H1 (cell line): Measurements from ENCODE around the gene ARHGAP25. TPM values are rescaled to one million over a fixed set of nuclear protein-coding genes. Genes with fewer than 3 reads are reported as not detected.

Experiments
- NRF1 ChIP-seq: IDR thresholded peaks from 2 replicates; pipeline ENCODE4 v1.6.1; 2011; ENCODE audit warnings: mild to moderate bottlenecking, low read depth, low read length, improper control_type of control experiment
- RFX5 ChIP-seq: IDR thresholded peaks from 2 replicates; pipeline ENCODE4 v1.6.1; 2011; ENCODE audit warnings: low read depth, low read length, improper control_type of control experiment, borderline replicate concordance
- SUZ12 ChIP-seq: fragments of 200-600 bp; sonication (generic); IDR thresholded peaks from 2 replicates; pipeline ENCODE4 v1.6.1; 2012; ENCODE audit warnings: mild to moderate bottlenecking, inconsistent platforms, low read length, moderate library complexity, mixed read lengths
- polyA plus RNA-seq, 7 experiments: library from polyadenylated mRNA; depleted of rRNA in 3 of 7; stranded (reverse) in 5 of 7; unstranded in 2 of 7; fragments of >200 nt in 5 of 7; fragments of 200-250 nt in 2 of 7; gene quantifications; 1 replicate in 5 of 7; 2 replicates in 1 of 7; 4 replicates in 1 of 7; pipeline versions ENCODE4 v1.2.1 to v1.2.3, GENCODE V29; 2011 to 2013; ENCODE audit warnings: missing spikeins in 2 of 7, mixed read lengths in 2 of 7
- total RNA-seq: library from RNA; stranded (reverse); fragmentation: NEBNext Ultra II Directional; extraction: Animal tissue kit (Norgen Biotek cat#: 25700); gene quantifications from 2 replicates; pipeline ENCODE4 v1.2.1, GENCODE V29; 2021
- TF ChIP-seq, protein P1 (sequence below): fragments of 300-600 bp; sonication (generic); IDR thresholded peaks from 2 replicates; pipeline ENCODE4 v1.7.1; 2012; ENCODE audit warnings: low read length, moderate library complexity, mild to moderate bottlenecking, inconsistent platforms; ENCODE audit not compliant: insufficient replicate concordance
- TF ChIP-seq, protein P2 (sequence below): IDR thresholded peaks from 2 replicates; pipeline ENCODE4 v1.6.1; 2011; ENCODE audit warnings: low read depth, mild to moderate bottlenecking, low read length; ENCODE audit not compliant: insufficient read depth

ARHGAP25 gene
- total and polyA plus RNA-seq, 2 of the 8 experiments (the other 6 are each of a cell fraction or from before 2014, with no cell fraction given), result 1.00 to 1.2 TPM

DNA sequence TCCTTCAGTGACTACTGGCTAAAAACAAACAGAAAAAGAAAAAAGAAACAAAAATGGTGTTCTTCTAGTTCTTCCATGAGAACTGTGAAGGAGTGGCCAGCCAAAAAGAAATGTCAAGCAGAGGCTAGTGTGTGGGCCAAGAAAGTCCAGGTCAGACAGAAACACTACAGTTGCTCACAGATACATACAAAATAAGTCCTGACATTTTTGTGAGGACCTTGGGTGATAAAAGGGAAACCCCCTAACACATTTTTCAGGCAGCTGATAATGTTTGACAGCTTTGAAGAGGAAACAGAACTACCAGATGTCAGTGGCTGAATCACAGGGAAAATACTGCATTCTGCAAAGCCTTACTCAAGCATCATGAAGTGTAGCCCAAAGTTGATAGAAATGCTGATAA lies 28.1 kb downstream of the ARHGAP25 start (continued):
- TF ChIP-seq, protein P1, sequence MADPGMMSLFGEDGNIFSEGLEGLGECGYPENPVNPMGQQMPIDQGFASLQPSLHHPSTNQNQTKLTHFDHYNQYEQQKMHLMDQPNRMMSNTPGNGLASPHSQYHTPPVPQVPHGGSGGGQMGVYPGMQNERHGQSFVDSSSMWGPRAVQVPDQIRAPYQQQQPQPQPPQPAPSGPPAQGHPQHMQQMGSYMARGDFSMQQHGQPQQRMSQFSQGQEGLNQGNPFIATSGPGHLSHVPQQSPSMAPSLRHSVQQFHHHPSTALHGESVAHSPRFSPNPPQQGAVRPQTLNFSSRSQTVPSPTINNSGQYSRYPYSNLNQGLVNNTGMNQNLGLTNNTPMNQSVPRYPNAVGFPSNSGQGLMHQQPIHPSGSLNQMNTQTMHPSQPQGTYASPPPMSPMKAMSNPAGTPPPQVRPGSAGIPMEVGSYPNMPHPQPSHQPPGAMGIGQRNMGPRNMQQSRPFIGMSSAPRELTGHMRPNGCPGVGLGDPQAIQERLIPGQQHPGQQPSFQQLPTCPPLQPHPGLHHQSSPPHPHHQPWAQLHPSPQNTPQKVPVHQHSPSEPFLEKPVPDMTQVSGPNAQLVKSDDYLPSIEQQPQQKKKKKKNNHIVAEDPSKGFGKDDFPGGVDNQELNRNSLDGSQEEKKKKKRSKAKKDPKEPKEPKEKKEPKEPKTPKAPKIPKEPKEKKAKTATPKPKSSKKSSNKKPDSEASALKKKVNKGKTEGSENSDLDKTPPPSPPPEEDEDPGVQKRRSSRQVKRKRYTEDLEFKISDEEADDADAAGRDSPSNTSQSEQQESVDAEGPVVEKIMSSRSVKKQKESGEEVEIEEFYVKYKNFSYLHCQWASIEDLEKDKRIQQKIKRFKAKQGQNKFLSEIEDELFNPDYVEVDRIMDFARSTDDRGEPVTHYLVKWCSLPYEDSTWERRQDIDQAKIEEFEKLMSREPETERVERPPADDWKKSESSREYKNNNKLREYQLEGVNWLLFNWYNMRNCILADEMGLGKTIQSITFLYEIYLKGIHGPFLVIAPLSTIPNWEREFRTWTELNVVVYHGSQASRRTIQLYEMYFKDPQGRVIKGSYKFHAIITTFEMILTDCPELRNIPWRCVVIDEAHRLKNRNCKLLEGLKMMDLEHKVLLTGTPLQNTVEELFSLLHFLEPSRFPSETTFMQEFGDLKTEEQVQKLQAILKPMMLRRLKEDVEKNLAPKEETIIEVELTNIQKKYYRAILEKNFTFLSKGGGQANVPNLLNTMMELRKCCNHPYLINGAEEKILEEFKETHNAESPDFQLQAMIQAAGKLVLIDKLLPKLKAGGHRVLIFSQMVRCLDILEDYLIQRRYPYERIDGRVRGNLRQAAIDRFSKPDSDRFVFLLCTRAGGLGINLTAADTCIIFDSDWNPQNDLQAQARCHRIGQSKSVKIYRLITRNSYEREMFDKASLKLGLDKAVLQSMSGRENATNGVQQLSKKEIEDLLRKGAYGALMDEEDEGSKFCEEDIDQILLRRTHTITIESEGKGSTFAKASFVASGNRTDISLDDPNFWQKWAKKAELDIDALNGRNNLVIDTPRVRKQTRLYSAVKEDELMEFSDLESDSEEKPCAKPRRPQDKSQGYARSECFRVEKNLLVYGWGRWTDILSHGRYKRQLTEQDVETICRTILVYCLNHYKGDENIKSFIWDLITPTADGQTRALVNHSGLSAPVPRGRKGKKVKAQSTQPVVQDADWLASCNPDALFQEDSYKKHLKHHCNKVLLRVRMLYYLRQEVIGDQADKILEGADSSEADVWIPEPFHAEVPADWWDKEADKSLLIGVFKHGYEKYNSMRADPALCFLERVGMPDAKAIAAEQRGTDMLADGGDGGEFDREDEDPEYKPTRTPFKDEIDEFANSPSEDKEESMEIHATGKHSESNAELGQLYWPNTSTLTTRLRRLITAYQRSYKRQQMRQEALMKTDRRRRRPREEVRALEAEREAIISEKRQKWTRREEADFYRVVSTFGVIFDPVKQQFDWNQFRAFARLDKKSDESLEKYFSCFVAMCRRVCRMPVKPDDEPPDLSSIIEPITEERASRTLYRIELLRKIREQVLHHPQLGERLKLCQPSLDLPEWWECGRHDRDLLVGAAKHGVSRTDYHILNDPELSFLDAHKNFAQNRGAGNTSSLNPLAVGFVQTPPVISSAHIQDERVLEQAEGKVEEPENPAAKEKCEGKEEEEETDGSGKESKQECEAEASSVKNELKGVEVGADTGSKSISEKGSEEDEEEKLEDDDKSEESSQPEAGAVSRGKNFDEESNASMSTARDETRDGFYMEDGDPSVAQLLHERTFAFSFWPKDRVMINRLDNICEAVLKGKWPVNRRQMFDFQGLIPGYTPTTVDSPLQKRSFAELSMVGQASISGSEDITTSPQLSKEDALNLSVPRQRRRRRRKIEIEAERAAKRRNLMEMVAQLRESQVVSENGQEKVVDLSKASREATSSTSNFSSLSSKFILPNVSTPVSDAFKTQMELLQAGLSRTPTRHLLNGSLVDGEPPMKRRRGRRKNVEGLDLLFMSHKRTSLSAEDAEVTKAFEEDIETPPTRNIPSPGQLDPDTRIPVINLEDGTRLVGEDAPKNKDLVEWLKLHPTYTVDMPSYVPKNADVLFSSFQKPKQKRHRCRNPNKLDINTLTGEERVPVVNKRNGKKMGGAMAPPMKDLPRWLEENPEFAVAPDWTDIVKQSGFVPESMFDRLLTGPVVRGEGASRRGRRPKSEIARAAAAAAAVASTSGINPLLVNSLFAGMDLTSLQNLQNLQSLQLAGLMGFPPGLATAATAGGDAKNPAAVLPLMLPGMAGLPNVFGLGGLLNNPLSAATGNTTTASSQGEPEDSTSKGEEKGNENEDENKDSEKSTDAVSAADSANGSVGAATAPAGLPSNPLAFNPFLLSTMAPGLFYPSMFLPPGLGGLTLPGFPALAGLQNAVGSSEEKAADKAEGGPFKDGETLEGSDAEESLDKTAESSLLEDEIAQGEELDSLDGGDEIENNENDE, result no peak
- no peak for TF ChIP-seq SUZ12
- TF ChIP-seq, protein P2, sequence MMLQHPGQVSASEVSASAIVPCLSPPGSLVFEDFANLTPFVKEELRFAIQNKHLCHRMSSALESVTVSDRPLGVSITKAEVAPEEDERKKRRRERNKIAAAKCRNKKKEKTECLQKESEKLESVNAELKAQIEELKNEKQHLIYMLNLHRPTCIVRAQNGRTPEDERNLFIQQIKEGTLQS, result no peak
- no peak for TF ChIP-seq RFX5
- TF ChIP-seq NRF1, result no peak
